ENCODE results near the gene CSTA.

Gene CSTA

GRCh38 chr3:122324871-122325323 is at the start of gene CSTA:
TSS of gene CSTA (plus strand) at chr3:122325248. CDS start at chr3:122325293, 45 bp downstream.
- DNase-seq (ENCODE audit: low read depth in 2 of 2) = no peak

DNA sequence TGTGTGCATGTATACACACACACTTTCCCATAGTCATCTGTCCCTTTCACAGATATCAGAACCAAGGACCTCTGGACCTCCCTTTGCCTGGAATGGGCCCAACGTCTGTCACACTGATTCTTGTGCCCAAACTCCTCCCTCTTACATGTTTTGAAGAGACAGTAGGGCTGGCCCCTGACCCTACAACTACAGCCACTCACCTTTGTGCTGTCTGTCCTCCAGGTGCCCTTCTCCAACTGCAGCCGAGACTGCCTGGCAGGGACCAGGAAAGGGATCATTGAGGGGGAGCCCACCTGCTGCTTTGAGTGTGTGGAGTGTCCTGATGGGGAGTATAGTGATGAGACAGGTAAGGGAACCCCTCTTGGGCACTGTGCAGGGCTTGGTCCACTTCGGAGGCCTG is 43.2 kb upstream of the CSTA start:
- DNase-seq (ENCODE audit: low read depth in 2 of 2) = no peak

DNA sequence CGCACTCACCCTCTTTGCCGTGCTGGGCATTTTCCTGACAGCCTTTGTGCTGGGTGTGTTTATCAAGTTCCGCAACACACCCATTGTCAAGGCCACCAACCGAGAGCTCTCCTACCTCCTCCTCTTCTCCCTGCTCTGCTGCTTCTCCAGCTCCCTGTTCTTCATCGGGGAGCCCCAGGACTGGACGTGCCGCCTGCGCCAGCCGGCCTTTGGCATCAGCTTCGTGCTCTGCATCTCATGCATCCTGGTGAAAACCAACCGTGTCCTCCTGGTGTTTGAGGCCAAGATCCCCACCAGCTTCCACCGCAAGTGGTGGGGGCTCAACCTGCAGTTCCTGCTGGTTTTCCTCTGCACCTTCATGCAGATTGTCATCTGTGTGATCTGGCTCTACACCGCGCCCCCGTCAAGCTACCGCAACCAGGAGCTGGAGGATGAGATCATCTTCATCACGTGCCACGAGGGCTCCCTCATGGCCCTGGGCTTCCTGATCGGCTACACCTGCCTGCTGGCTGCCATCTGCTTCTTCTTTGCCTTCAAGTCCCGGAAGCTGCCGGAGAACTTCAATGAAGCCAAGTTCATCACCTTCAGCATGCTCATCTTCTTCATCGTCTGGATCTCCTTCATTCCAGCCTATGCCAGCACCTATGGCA is 41.1 kb upstream of the CSTA start:
- DNase-seq (ENCODE audit: low read depth in 2 of 2) = no peak

- DNase-seq (ENCODE audit: low read depth in 2 of 2) = no peak
Observed at GRCh38 chr3:122284486-122284885, 40.6 kb upstream of the CSTA start.

GRCh38 chr3:122294359-122294758 is 30.7 kb upstream of the CSTA start:
- no peak for DNase-seq (ENCODE audit: low read depth in 2 of 2)

DNA sequence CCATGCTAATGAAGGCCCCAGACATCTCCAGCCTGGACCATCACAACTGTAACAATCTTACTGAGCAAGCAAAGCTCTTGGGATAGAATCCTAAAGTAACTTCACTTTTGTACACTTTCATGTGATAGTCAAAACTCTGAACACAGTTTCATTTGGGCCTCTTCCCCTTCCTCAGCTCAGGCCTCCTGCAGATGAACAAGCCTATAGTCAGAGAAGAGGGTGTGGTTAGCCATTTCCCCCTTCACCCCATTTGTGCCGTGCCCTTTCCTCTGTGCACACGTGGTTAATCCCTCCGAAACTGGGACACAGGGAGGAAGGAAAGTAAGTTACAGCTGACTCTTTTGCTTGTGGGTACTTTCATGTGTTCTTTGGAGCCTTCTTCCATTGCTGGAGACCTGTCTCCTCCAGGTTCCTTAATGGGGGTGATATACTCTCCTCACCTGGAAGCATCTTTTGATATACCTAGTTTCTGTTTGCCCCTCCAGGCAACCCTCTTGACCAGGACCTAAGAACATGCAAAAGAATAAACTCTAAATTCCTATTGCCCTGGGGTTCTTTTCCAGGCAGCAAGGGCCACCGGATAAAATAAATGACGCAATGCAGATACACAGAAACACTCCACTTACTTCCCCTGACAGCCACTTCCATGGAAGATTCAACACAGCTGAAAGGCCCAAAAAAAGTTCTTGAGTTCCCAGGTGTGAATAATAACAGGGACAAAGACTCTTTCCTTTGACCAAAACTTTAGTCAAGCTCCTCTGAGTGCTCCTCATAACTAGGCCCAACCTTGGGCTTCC is 29.6 kb upstream of the CSTA start:
- no peak for DNase-seq (ENCODE audit: low read depth in 2 of 2)

DNA sequence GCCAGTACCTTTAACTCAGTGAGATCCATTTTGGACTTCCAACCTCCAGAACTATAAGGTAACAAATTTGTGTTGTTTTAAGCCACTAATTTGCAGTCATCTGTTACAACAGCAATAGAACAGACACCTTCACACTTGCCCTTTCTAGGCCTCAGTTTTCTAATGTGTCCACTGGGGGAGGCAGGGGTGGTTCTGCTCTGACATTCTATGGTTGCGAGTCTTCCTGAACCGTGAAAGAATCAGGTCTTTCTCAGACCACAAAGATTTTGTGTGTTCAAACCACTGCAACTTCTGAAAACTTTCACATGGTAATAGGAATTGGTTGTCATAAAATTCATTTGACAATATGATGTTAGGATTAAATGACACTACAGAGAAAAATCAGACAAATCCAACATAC is 26.8 kb upstream of the CSTA start:
- DNase-seq (ENCODE audit: low read depth in 2 of 2) = peak in 1 of 2 donors; percentile 42

GRCh38 chr3:122299215-122299614 is 25.8 kb upstream of the CSTA start:
- no peak for DNase-seq (ENCODE audit: low read depth in 2 of 2)

- peak in 1 of 2 donors; percentile 41 for DNase-seq (ENCODE audit: low read depth in 2 of 2)
Observed at GRCh38 chr3:122299872-122300460, 25.1 kb upstream of the CSTA start.

DNA sequence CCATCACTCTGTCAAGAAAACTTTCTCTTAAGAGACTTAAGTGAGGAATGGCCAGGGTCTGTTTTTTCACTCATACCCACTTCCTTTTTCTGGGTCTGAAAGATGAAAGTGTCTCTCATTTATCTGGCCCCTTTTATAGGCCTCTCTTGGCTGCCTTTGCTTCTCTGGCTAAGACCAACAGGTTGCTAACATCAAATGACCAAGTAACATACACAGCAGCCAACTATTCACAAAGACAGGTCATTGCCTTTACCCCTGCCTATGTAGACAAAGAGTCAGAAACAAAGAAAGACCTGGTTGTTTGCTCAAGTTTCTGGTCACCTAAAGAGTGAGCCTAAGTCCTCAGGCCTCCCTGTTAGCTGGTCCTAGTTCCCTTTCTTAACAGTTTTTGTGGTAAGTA is 24.0 kb upstream of the CSTA start:
- DNase-seq (ENCODE audit: low read depth in 2 of 2) = no peak

DNA sequence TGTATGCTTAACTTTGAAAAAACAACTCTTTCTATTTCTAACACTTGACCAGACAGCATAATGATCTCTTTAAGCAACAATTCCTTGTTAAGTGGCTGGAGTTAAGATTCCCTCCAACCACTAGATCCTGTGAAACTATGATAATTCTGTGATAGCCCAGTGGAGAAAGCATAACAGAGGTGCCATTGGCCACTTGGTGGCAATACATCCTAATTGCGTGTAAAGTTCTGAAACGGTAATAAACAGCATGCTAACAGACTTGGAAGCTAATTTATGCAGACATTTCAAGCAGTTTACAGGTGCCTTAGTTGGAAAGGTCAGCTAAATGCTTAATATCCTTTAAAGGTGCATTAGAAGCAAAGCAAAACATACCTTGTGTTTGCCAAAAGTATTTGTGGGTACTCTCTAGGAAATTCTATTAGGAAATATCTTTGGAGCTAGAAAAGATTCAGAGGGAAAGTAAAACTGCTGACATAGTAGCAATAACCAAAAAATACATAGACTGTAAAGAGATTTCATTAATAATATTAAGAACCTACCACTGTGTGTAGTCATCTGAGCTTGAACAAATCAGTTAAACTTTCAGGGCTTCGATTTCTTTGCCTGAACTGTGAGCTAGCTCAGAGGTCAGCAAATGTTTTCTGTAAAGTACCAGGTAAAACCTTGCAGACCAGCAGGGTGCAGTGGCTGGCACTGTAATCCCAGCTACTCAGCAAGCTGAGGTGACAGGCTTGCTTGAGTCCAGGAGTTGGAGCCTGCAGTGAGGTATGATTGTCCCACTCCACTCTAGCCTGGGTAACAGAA is 19.0 kb upstream of the CSTA start:
- no peak for DNase-seq (ENCODE audit: low read depth in 2 of 2)

DNA sequence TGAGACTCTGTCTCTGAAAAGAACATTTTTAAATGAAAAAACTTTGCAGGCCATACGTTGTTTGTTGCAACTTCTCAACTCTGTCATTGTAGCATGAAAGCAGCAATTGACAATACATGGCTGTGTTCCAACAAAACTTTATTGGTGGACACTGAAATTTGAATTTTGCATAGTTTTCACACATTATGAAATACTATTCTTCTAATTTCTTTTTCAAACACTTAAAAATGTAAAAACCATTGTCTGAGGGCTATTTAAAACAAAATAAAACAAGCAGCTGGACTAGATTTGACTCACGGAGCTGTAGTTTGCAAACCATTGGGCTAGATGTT is 18.5 kb upstream of the CSTA start:
- DNase-seq (ENCODE audit: low read depth in 2 of 2) = no peak

- DNase-seq (ENCODE audit: low read depth in 2 of 2) = no peak
Observed at GRCh38 chr3:122307094-122307687, 17.9 kb upstream of the CSTA start.

GRCh38 chr3:122307976-122308375 is 17.1 kb upstream of the CSTA start:
- DNase-seq (ENCODE audit: low read depth in 2 of 2) = no peak

DNA sequence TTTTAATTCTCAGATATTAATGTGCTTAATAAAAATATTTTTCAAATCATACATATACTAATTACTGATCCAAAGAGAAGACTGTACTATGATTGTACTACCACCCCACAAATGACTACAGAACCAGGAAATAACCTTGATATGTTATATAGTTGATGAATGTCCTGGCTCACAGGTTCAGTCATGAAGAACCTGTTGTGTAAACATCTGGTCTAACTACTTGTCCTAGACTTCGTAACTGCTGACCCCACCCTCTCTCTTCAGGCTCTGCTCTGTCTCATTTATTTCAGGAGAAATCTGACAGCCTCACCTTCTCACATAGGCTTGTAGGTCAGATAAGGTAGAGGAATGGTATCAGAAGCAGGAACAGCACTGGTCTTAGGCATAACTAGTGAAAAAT is 14.7 kb upstream of the CSTA start:
- no peak for DNase-seq (ENCODE audit: low read depth in 2 of 2)

DNA sequence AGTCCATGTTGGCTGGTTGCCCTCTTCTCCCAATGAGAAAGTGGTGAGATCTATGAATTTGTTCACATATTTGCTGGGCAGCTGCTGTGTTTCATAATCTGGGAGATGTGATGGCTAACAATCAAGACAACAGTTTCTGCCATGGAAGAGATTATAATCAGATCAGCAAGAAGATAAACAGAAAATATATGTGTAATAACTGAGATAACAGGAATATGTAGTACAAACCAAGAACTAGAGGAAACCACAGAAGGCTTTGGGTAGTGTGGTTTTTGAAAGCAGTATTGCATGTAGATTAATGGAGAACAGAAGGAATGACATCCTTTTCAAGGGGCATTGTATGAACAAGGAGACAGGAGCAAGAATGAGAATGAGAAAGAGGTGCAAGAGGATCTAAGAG is 12.2 kb upstream of the CSTA start:
- DNase-seq (ENCODE audit: low read depth in 2 of 2) = no peak

DNA sequence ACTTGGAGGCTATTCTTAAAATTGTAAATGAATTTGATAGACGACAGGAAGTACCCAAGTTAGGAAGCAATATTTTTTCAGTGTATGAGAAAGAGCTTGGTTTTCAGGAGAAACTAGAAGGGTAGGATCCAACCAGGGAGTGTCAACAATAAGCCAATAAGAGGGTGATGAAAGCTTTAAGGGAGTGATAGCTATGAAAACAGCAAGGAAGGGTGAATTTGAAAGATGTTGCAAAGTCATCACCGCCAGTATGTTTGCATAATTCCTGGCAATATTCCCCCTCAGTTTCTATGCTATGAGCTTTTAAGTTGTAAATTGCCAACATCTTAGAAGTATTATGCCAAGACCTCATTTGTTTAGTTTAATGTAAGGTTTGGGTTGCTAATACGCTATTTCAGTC is 11.8 kb upstream of the CSTA start:
- DNase-seq (ENCODE audit: low read depth in 2 of 2) = no peak

- DNase-seq (ENCODE audit: low read depth in 2 of 2) = no peak
Observed at GRCh38 chr3:122314228-122314876, 10.7 kb upstream of the CSTA start.

DNA sequence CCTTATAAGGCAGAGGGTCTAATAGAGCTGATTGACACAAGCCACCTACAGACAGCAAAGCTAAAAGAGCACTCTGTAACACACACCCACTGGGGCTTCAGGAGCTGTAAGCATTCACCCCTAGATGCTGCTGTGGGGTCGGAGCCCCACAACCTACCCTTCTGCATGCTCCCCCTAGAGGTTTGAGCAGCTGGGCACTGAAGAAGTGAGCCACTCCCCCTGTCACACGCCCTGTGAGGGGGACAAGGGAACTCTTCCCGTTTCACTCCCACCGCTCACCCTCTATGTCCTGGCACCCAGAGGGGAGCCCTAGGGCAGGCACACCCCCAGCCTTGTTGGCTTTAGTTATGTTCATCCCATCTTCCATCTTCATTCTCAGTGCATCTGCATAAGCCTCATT is 9.4 kb upstream of the CSTA start:
- DNase-seq (ENCODE audit: low read depth in 2 of 2) = no peak

GRCh38 chr3:122316368-122316767 is 8.7 kb upstream of the CSTA start:
- no peak for DNase-seq (ENCODE audit: low read depth in 2 of 2)

DNA sequence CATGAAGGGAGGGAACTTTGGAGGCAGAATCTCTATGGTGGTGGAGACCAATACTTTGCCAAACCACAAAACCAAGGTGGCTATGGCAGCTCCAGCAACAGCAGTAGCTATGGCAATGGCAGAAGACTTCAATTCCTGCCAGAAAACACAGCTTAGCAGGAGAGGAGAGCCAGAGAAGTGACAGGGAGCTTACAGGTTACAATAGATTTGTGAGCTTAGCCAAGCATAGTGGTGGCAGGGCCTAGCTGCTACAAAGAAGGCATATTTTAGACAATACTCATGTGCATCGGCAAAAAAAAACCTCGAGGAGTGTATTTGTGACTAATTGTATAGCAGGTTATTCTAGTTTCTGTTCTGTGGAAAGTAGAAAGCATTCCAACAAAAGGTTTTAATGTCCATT is 6.4 kb upstream of the CSTA start:
- DNase-seq (ENCODE audit: low read depth in 2 of 2) = no peak
